Right lobe of liver (tissue), 6 donors: ENCODE results near the gene SLC24A4. TPM values are rescaled to one million over a fixed set of nuclear protein-coding genes. Genes with fewer than 3 reads are reported as not detected.

ENCODE experiments used
- ATAC-seq, 4 donors: fragments of 200-7000 bp; cut with Tn5 transposase; one replicate each; pipeline ENCODE4 v1.9.1; 2020; ENCODE audit warnings: mild to moderate bottlenecking in 4 of 4, moderate library complexity in 4 of 4
- DNase-seq, 3 donors: peaks; one replicate each; pipeline ENCODE4 v3.0.0-alpha.2; 2020
- H3K27ac ChIP-seq, 3 donors: fragments of 200-600 bp; one replicate each; pipeline ENCODE4 v1.8.0; 2022
- H3K27me3 ChIP-seq, 2 donors: fragments of 200-600 bp; one replicate each; pipeline ENCODE4 v1.8.0; 2022
- H3K36me3 ChIP-seq, 4 donors: fragments of 200-600 bp; sonication (generic) in 1 of 4; one replicate each; pipeline versions ENCODE4 v1.5.1 to v1.8.0; 2017 to 2022; ENCODE audit warnings: control low read depth in 1 of 4
- H3K4me1 ChIP-seq, 4 donors: fragments of 200-600 bp; sonication (generic) in 1 of 4; one replicate each; pipeline versions ENCODE4 v1.5.1 to v1.8.0; 2017 to 2022; ENCODE audit warnings: control low read depth in 1 of 4
- H3K4me3 ChIP-seq, 3 donors: fragments of 200-600 bp; one replicate each; pipeline ENCODE4 v1.8.0; 2022
- H3K9me3 ChIP-seq, 4 donors: fragments of 200-600 bp; sonication (generic) in 1 of 4; one replicate each; pipeline versions ENCODE4 v1.5.1 to v1.8.0; 2017 to 2022; ENCODE audit warnings: control low read depth in 1 of 4
- POLR2A ChIP-seq: fragments of 450-650 bp; IDR thresholded peaks from one replicate; pipeline ENCODE4 v1.6.1; 2017; ENCODE audit warnings: antibody characterized with exemption, mild to moderate bottlenecking
- WGBS: methylation state at CpG from one replicate; pipeline ENCODE4 v1.1.6; 2018; ENCODE audit warnings: low coverage, low lambda C conversion rate; ENCODE audit not compliant: insufficient coverage; ENCODE audit errors: missing lambda C conversion rate; 5-methylcytosine and 5-hydroxymethylcytosine counted together
- intact Hi-C, 2 donors: fragments of 100-400 bp; cut with DNase I; formaldehyde crosslinking; loops; one replicate each; pipeline versions ENCODE4 v1.11.2 to v1.14.1; 2022
- total RNA-seq, 6 experiments: library from RNA; depleted of rRNA in 2 of 6; stranded (reverse); fragments of >200 nt in 2 of 6; fragmentation: NEBNext Ultra II Directional in 3 of 6; extraction: Animal tissue kit (Norgen Biotek cat#: 25700) in 3 of 6; gene quantifications; one replicate each; pipeline versions ENCODE4 v1.1.0 to v1.2.4, GENCODE V29; 2016 to 2023
- TF ChIP-seq, protein P1 (sequence below), 4 donors: fragments of 200-600 bp in 3 of 4; fragments of 450-650 bp in 1 of 4; IDR thresholded peaks; one replicate each; pipeline versions ENCODE4 v1.5.1 to v1.8.0; 2016 to 2022; ENCODE audit warnings: antibody characterized with exemption in 4 of 4, mild to moderate bottlenecking in 2 of 4
- donor health status: DM: no; HTN: yes; CAD: no.
- donor health status: DM: no; HTN: no; CAD: no.
- donor health status: DM: no; HTN: no; CAD: no.
- donor health status: DM: no; HTN: yes; CAD: no.
- donor health status: DM: no; HTN: yes; CAD: no.

The SLC24A4 gene
- total RNA-seq, 6 experiments from 2014 or later, result 0.06 to 0.29 (median 0.21) TPM

DNA sequence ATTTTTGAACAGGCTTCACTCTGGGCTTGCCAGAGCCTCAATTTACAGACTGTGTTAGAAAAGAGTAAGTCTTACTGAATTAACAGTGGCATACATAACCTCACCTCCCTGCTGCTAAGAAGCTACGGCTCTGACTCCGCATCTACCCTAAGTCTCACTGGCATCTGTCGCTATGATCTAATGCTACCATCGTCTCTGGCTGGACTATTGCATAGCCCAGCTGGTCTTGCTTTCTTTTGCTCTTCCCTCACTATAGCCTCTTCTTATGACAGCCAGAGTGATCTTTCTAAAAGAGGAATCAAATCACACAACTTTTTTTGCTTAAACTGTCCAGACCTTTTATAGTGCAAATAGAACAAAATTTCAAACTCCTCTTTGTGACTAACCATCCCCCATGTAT, 81.1 kb downstream of the SLC24A4 start:
- 81% methylated on average over 4 of the region's 4 CpGs for WGBS
- H3K36me3 ChIP-seq, result no peaks in the 10 kb centered on the region
- no peak overlapping the region for H3K4me3 ChIP-seq
- TF ChIP-seq, protein P1, sequence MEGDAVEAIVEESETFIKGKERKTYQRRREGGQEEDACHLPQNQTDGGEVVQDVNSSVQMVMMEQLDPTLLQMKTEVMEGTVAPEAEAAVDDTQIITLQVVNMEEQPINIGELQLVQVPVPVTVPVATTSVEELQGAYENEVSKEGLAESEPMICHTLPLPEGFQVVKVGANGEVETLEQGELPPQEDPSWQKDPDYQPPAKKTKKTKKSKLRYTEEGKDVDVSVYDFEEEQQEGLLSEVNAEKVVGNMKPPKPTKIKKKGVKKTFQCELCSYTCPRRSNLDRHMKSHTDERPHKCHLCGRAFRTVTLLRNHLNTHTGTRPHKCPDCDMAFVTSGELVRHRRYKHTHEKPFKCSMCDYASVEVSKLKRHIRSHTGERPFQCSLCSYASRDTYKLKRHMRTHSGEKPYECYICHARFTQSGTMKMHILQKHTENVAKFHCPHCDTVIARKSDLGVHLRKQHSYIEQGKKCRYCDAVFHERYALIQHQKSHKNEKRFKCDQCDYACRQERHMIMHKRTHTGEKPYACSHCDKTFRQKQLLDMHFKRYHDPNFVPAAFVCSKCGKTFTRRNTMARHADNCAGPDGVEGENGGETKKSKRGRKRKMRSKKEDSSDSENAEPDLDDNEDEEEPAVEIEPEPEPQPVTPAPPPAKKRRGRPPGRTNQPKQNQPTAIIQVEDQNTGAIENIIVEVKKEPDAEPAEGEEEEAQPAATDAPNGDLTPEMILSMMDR (IDR thresholded peaks at IDR 0.05), result no peak
- no peak for TF ChIP-seq POLR2A
- H3K9me3 ChIP-seq, result no peaks in the 10 kb centered on the region
- ATAC-seq, result no peak
- intact Hi-C loops, result no loop called here
- peaks cover 0 to 14% (median 0%) of the 10 kb centered on the region in 4 donors for H3K4me1 ChIP-seq
- H3K27ac ChIP-seq, result no peak overlapping the region
- no peaks in the 10 kb centered on the region for H3K27me3 ChIP-seq
- no peak for DNase-seq

DNA sequence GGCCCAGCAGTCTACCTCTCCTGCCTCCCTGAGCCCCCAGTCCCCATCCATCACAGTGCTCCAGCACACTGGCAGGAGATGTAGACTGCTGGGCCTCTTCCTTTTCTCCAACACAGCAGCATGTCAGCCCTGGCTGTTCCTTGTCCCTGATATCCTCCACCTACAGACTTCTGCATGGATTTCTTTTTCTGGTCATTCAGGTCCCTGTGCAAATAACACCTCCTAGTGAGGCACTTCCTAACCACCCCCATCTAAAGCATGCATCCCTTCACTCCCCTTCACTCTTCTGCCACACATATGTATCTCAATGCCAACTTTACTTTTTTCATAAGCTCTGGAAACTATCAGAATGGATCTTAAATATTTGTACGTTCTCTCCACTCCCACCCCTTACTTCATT, 81.5 kb downstream of the SLC24A4 start:
- intact Hi-C loops, result no loop called here
- DNase-seq (no peak), ATAC-seq (no peak)
- Histone ChIP-seq H3K4me3 (no peak overlapping the region), H3K27me3 (no peaks in the 10 kb centered on the region), H3K4me1 (peaks cover 0 to 14% (median 0%) of the 10 kb centered on the region in 4 donors), H3K9me3 (no peaks in the 10 kb centered on the region), H3K27ac (no peak overlapping the region), H3K36me3 (no peaks in the 10 kb centered on the region)
- WGBS, result 50% methylated on average over 1 of the region's 1 CpG
- TF ChIP-seq, protein P1 (IDR thresholded peaks at IDR 0.05), result no peak
- no peak for TF ChIP-seq POLR2A

DNA sequence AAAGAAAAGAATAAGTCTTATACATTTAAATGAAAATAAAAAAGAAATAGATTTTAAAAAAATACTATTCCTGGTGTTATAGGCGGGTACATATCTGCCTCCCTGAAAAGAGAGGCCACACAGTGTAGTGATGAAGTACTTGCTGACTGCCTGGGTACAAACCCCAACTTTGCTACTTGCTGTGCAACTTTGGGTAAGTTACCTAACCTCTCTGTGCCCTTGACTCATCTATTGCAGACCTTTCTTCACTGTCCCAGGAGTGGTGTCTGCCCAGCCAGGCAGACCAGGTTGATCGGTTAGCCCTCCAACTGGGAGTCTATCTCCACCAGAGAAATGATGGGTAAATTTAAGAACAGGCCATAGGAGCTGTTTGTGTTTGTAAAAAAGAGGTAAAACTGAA, 82.0 kb downstream of the SLC24A4 start:
- Histone ChIP-seq H3K36me3 (no peaks in the 10 kb centered on the region), H3K4me3 (no peak overlapping the region), H3K4me1 (peaks cover 0 to 14% (median 0%) of the 10 kb centered on the region in 4 donors), H3K27ac (no peak overlapping the region), H3K9me3 (no peaks in the 10 kb centered on the region), H3K27me3 (no peaks in the 10 kb centered on the region)
- DNase-seq (no peak), ATAC-seq (no peak)
- TF ChIP-seq, protein P1 (IDR thresholded peaks at IDR 0.05), result no peak
- no peak for TF ChIP-seq POLR2A
- intact Hi-C loops, result no loop called here
- WGBS, result 88% methylated on average over 1 of the region's 2 CpGs

DNA sequence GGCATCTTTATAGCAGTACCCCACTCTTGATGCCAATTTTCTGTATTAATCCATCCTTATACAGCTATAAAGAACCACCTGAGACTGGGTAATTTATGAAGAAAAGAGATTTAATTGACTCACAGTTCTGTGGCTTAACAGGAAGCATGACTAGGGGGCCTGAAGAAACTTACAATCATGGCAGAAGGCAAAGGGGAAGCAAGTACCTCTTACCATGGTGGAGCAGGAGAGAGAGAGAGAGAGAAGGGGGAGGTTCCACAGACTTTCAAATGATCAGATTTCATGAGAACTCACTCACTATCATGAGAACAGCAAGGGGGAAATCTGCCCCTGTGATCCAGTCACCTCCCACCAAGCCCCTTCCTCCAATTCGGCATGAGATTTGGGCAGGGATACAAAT, 84.4 kb downstream of the SLC24A4 start:
- peak in 2 of 4 donors; percentile 25 to 44 for ATAC-seq
- Histone ChIP-seq H3K4me3 (no peak overlapping the region), H3K36me3 (no peaks in the 10 kb centered on the region), H3K27ac (no peak overlapping the region), H3K4me1 (no peaks in the 10 kb centered on the region), H3K27me3 (no peaks in the 10 kb centered on the region), H3K9me3 (no peaks in the 10 kb centered on the region)
- intact Hi-C loops, result no loop called here
- TF ChIP-seq, protein P1 (IDR thresholded peaks at IDR 0.05), result no peak
- no peak for TF ChIP-seq POLR2A
- DNase-seq, result no peak
- WGBS, result 50% methylated on average over 1 of the region's 1 CpG

DNA sequence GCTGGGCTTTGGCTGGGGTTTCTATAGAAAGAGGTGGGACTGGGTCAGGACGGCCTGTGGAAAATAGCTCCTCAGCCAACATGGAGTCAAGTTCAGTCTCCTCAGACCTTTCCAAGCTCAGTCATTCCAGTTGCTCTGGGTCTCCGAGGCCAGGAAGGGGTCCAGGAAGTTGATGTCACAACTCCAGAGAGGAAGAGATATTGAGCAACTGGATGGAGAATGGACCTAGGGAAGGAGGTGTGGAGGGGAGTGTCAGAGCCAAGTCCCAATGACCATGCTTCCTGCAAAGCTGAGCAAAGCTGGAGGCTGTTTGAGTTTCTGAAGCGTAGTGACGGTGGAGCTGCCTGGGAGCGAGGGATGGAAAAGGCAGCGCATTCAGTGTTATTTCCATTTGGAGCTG, 86.1 kb downstream of the SLC24A4 start:
- peak; percentile 28 to 68 (median 45) for ATAC-seq
- peak overlapping the region in 1 of 3 donors; percentile 14 for H3K27ac ChIP-seq
- TF ChIP-seq, protein P1 (IDR thresholded peaks at IDR 0.05), result no peak
- TF ChIP-seq POLR2A, result no peak

More for the DNA sequence above, 86.1 kb downstream of the SLC24A4 start:
- Histone ChIP-seq H3K4me1 (no peaks in the 10 kb centered on the region), H3K27me3 (no peaks in the 10 kb centered on the region), H3K36me3 (no peaks in the 10 kb centered on the region), H3K9me3 (no peaks in the 10 kb centered on the region), H3K4me3 (no peak overlapping the region)
- intact Hi-C loops, result no loop called here
- no peak for DNase-seq
- 70% methylated on average over 6 of the region's 6 CpGs for WGBS
